Measurements from ENCODE around the gene ADGRG3. TPM values are rescaled to one million over a fixed set of nuclear protein-coding genes. Genes with fewer than 3 reads are reported as not detected.

ADGRG3 gene
- total and polyA plus RNA-seq, 2 donors (not counting 1 experiment from before 2014, with no cell fraction given): not detected

GRCh38 chr16:57666353-57667047 is 1.6 kb upstream of the ADGRG3 start:
- no peak for DNase-seq
- Mint-ChIP-seq H3K4me3 (no peak overlapping the region), H3K27me3 (peaks cover 14% of the 10 kb centered on the region), H3K27ac (no peak overlapping the region), H3K9me3 (ENCODE audit: insufficient read depth) (no peaks in the 10 kb centered on the region), H3K4me1 (no peaks in the 10 kb centered on the region)
- TF ChIP-seq EZH2 (IDR thresholded peaks at IDR 0.05; ENCODE audit: borderline replicate concordance, insufficient read depth, low read depth, low read length, poor library complexity, severe bottlenecking): no peak
- TF ChIP-seq, protein P1, sequence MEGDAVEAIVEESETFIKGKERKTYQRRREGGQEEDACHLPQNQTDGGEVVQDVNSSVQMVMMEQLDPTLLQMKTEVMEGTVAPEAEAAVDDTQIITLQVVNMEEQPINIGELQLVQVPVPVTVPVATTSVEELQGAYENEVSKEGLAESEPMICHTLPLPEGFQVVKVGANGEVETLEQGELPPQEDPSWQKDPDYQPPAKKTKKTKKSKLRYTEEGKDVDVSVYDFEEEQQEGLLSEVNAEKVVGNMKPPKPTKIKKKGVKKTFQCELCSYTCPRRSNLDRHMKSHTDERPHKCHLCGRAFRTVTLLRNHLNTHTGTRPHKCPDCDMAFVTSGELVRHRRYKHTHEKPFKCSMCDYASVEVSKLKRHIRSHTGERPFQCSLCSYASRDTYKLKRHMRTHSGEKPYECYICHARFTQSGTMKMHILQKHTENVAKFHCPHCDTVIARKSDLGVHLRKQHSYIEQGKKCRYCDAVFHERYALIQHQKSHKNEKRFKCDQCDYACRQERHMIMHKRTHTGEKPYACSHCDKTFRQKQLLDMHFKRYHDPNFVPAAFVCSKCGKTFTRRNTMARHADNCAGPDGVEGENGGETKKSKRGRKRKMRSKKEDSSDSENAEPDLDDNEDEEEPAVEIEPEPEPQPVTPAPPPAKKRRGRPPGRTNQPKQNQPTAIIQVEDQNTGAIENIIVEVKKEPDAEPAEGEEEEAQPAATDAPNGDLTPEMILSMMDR (IDR thresholded peaks at IDR 0.05): no peak
- 94% methylated on average over 9 of the region's 11 CpGs for WGBS (ENCODE audit: insufficient coverage)
- CTCF ChIA-PET: no interaction called here
- no peaks in the 10 kb centered on the region for H3K36me3 ChIP-seq (replicated peaks in 1 of 2; ENCODE audit: control extremely low read depth in 1 of 2, control insufficient read depth in 1 of 2, extremely low read depth in 1 of 2, insufficient read depth in 2 of 2, low read length in 1 of 2)
- no peaks in the 10 kb centered on the region for H3K79me2 ChIP-seq (ENCODE audit: control insufficient read depth, insufficient read depth, low read length)
- H4K20me1 ChIP-seq (ENCODE audit: control insufficient read depth, insufficient read depth, low read length, poor library complexity, severe bottlenecking): no peaks in the 10 kb centered on the region
- intact Hi-C loops (cut with micrococcal nuclease): no loop called here
- no peak overlapping the region for H3K27ac ChIP-seq (ENCODE audit: low read length in 2 of 2)
- H3K27me3 ChIP-seq (replicated peaks in 1 of 4; ENCODE audit: control extremely low read depth in 1 of 4, control insufficient read depth in 3 of 4, insufficient read depth in 4 of 4, low read length in 3 of 4): no peaks in the 10 kb centered on the region
- H3K9ac ChIP-seq (ENCODE audit: low read length): no peak overlapping the region
- H3K9me3 ChIP-seq (ENCODE audit: control extremely low read depth in 1 of 3, control insufficient read depth in 2 of 3, insufficient read depth in 1 of 3, low read length in 2 of 3): peaks cover 0 to 3% (median 0%) of the 10 kb centered on the region in 3 donors
- POLR2A ChIA-PET: interaction anchor here (0.6 kb wide), 1 partner anchor 837 kb away, joined by 3 read pairs; no protein-coding TSS in a partner anchor
- no peak overlapping the region for H2AFZ ChIP-seq (ENCODE audit: insufficient read depth, low read depth, low read length, poor library complexity, severe bottlenecking)
- H3K4me1 ChIP-seq (ENCODE audit: control insufficient read depth in 2 of 2, insufficient read depth in 2 of 2, low read length in 2 of 2): no peaks in the 10 kb centered on the region
- H3K4me2 ChIP-seq (replicated peaks; ENCODE audit: low read depth, low read length, poor library complexity, severe bottlenecking): no peak overlapping the region
- no peak overlapping the region for H3K4me3 ChIP-seq (ENCODE audit: control extremely low read depth in 1 of 5, extremely low read depth in 1 of 5, insufficient read depth in 1 of 5, low read depth in 2 of 5, low read length in 4 of 5)
- no peak for ATAC-seq (ENCODE audit: low read depth)

DNA sequence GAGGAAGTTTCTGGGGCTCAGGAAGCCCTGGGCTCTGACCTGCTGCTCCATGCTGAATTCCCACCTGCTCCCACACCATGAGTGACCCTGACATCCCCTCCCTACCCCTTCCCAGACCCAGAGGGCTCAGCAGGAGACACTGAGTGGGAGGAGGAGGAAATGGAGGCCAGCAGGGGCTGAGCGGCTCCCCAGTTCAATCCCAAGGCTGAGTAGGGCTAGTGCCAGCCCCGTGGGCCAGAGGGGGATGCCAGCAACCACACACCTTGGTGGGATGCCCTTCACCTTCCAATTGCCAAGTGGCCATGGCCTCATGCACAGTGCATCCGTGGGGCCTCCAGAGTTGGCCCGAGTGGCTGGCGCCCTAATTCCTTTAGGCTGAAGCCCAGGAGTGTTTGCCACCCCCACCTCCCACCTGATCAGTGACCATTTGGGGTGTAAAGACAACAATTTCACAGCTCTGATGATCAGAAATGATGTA is 1.0 kb upstream of the ADGRG3 start:
- Mint-ChIP-seq H3K27me3 (peaks cover 15% of the 10 kb centered on the region), H3K4me3 (no peak overlapping the region), H3K9me3 (ENCODE audit: insufficient read depth) (no peaks in the 10 kb centered on the region), H3K4me1 (no peaks in the 10 kb centered on the region), H3K27ac (no peak overlapping the region)
- H3K9ac ChIP-seq (ENCODE audit: low read length): no peak overlapping the region
- POLR2A ChIA-PET: no interaction called here
- intact Hi-C loops (cut with micrococcal nuclease): no loop called here
- H3K36me3 ChIP-seq (replicated peaks in 1 of 2; ENCODE audit: control extremely low read depth in 1 of 2, control insufficient read depth in 1 of 2, extremely low read depth in 1 of 2, insufficient read depth in 2 of 2, low read length in 1 of 2): no peaks in the 10 kb centered on the region
- H3K4me1 ChIP-seq (ENCODE audit: control insufficient read depth in 2 of 2, insufficient read depth in 2 of 2, low read length in 2 of 2): no peaks in the 10 kb centered on the region
- H3K4me2 ChIP-seq (replicated peaks; ENCODE audit: low read depth, low read length, poor library complexity, severe bottlenecking): no peak overlapping the region
- WGBS (ENCODE audit: insufficient coverage): 91% methylated on average over 5 of the region's 5 CpGs
- no peak for TF ChIP-seq EZH2 (IDR thresholded peaks at IDR 0.05; ENCODE audit: borderline replicate concordance, insufficient read depth, low read depth, low read length, poor library complexity, severe bottlenecking)
- TF ChIP-seq, protein P1 (IDR thresholded peaks at IDR 0.05): no peak
- no peaks in the 10 kb centered on the region for H3K9me3 ChIP-seq (ENCODE audit: control extremely low read depth in 1 of 3, control insufficient read depth in 2 of 3, insufficient read depth in 1 of 3, low read length in 2 of 3)
- no peak overlapping the region for H3K4me3 ChIP-seq (ENCODE audit: control extremely low read depth in 1 of 5, extremely low read depth in 1 of 5, insufficient read depth in 1 of 5, low read depth in 2 of 5, low read length in 4 of 5)
- no peak overlapping the region for H3K27ac ChIP-seq (ENCODE audit: low read length in 2 of 2)
- CTCF ChIA-PET: interaction anchor here (0.6 kb wide), 1 partner anchor 77 kb away, joined by 3 read pairs; no protein-coding TSS in a partner anchor
- H2AFZ ChIP-seq (ENCODE audit: insufficient read depth, low read depth, low read length, poor library complexity, severe bottlenecking): no peak overlapping the region
- ATAC-seq (ENCODE audit: low read depth) (no peak), DNase-seq (no peak)
- no peaks in the 10 kb centered on the region for H3K79me2 ChIP-seq (ENCODE audit: control insufficient read depth, insufficient read depth, low read length)
- no peaks in the 10 kb centered on the region for H3K27me3 ChIP-seq (replicated peaks in 1 of 4; ENCODE audit: control extremely low read depth in 1 of 4, control insufficient read depth in 3 of 4, insufficient read depth in 4 of 4, low read length in 3 of 4)
- no peaks in the 10 kb centered on the region for H4K20me1 ChIP-seq (ENCODE audit: control insufficient read depth, insufficient read depth, low read length, poor library complexity, severe bottlenecking)
